CD4-positive, alpha-beta T cell (primary cell): ENCODE data around the gene ARMC8. TPM values are rescaled to one million over a fixed set of nuclear protein-coding genes. Genes with fewer than 3 reads are reported as not detected.
A peak's percentile ranks its signal among the peaks of the same experiment; 100 is the strongest.

Experiments used
- ATAC-seq: fragments of 200-7000 bp; cut with Tn5 transposase; one replicate; pipeline ENCODE4 v1.10.0; 2022; ENCODE audit warnings: mild to moderate bottlenecking; ENCODE audit not compliant: poor library complexity
- CTCF ChIA-PET: fragments of 350-600 bp; sonication (Branson Sonifier 250); formaldehyde crosslinking; loops from one replicate; lab custom pipeline; 2021; ENCODE audit warnings: antibody characterized with exemption, inconsistent platforms; lab: Charles Lee
- POLR2A ChIA-PET: fragments of 350-600 bp; sonication (Branson Sonifier 250); formaldehyde crosslinking; loops from one replicate; lab custom pipeline; 2021; ENCODE audit warnings: antibody characterized with exemption, inconsistent platforms; lab: Charles Lee
- DNase-seq, 14 experiments: peaks; one replicate each; pipeline ENCODE4 v3.0.0-alpha.2; 2013 to 2020; ENCODE audit warnings: mixed read lengths in 2 of 14
- H3K27ac ChIP-seq, 2 donors: one replicate each; pipeline versions ENCODE4 v1.5.1 to v1.7.0; 2013; ENCODE audit warnings: low read length in 2 of 2, low read depth in 1 of 2, mild to moderate bottlenecking in 1 of 2
- H3K27me3 ChIP-seq, 2 experiments: 1 replicate in 1 of 2; 2 replicates in 1 of 2; pipeline versions ENCODE4 v1.6.1 to v1.7.0; 2013; ENCODE audit warnings: low read length in 2 of 2, control low read depth in 1 of 2, mild to moderate bottlenecking in 1 of 2, moderate library complexity in 1 of 2; ENCODE audit not compliant: insufficient read depth in 2 of 2, control insufficient read depth in 1 of 2
- H3K36me3 ChIP-seq: one replicate; pipeline ENCODE4 v1.6.1; 2013; ENCODE audit warnings: low read length, control low read depth; ENCODE audit not compliant: insufficient read depth
- H3K4me1 ChIP-seq: one replicate; pipeline ENCODE4 v1.6.1; 2013; ENCODE audit warnings: low read length, control low read depth; ENCODE audit not compliant: insufficient read depth
- H3K4me3 ChIP-seq: one replicate; pipeline ENCODE4 v1.5.1; 2013; ENCODE audit warnings: mild to moderate bottlenecking, low read length, moderate library complexity
- H3K9me3 ChIP-seq, 2 experiments: 1 replicate in 1 of 2; 2 replicates in 1 of 2; pipeline versions ENCODE4 v1.6.1 to v1.7.0; 2013; ENCODE audit warnings: low read length in 2 of 2, mild to moderate bottlenecking in 2 of 2, control low read depth in 1 of 2, moderate library complexity in 1 of 2; ENCODE audit not compliant: control insufficient read depth in 1 of 2, insufficient read depth in 1 of 2
- H3K27ac Mint-ChIP-seq: one replicate; pipeline ENCODE4 v1.8.0; 2020; ENCODE audit warnings: mixed read lengths
- H3K27me3 Mint-ChIP-seq: one replicate; pipeline ENCODE4 v1.8.0; 2021; ENCODE audit warnings: mixed read lengths
- H3K36me3 Mint-ChIP-seq: one replicate; pipeline ENCODE4 v1.8.0; 2021; ENCODE audit warnings: low read depth, mixed read lengths
- H3K4me1 Mint-ChIP-seq: one replicate; pipeline ENCODE4 v1.8.0; 2021; ENCODE audit warnings: low read depth, mixed read lengths
- H3K4me3 Mint-ChIP-seq: one replicate; pipeline ENCODE4 v1.8.0; 2020; ENCODE audit warnings: mild to moderate bottlenecking, mixed read lengths
- H3K9me3 Mint-ChIP-seq: one replicate; pipeline ENCODE4 v1.8.0; 2020; ENCODE audit warnings: mixed read lengths
- intact Hi-C, 2 experiments: fragments of 100-400 bp; cut with DNase I in 1 of 2; cut with micrococcal nuclease in 1 of 2; formaldehyde crosslinking; loops; one replicate each; pipeline versions ENCODE4 v1.15.1 to v1.9.0; 2023 to 2025; cut with DNase I, micrococcal nuclease
- total RNA-seq, 174 experiments: library from RNA in 2 of 174; stranded (reverse) in 2 of 174; gene quantifications; one replicate each; pipeline ENCODE4 v1.2.3 and lab custom pipeline; 2021 to 2026
- TF ChIP-seq, protein P1 (sequence below): fragments of 200-600 bp; IDR thresholded peaks from one replicate; pipeline ENCODE4 v1.8.0; 2022; ENCODE audit warnings: antibody characterized with exemption, mild to moderate bottlenecking

Gene ARMC8
- total RNA-seq, 2 experiments from 2014 or later: 62.8 to 62.9 TPM

DNA sequence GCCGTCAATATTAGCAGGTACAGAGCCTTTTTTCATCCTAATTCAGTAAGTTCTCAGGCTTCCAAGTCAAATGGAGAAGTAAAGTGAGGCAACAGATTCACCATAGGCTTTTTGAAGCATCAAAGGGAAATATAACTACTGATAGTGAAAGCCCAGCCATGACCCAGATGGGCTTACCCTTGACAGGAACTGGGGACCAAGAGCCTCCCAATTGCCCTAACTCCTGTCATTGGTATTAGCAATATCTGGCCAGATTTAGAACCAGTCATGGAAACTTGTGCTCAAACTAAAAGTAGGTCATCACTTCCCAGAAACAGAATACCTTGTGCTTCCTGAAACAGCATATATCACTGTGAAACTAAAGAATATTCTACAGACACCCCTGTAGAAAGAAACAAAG lies 109.5 kb downstream of the ARMC8 start:
- TF ChIP-seq, protein P1, sequence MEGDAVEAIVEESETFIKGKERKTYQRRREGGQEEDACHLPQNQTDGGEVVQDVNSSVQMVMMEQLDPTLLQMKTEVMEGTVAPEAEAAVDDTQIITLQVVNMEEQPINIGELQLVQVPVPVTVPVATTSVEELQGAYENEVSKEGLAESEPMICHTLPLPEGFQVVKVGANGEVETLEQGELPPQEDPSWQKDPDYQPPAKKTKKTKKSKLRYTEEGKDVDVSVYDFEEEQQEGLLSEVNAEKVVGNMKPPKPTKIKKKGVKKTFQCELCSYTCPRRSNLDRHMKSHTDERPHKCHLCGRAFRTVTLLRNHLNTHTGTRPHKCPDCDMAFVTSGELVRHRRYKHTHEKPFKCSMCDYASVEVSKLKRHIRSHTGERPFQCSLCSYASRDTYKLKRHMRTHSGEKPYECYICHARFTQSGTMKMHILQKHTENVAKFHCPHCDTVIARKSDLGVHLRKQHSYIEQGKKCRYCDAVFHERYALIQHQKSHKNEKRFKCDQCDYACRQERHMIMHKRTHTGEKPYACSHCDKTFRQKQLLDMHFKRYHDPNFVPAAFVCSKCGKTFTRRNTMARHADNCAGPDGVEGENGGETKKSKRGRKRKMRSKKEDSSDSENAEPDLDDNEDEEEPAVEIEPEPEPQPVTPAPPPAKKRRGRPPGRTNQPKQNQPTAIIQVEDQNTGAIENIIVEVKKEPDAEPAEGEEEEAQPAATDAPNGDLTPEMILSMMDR: no peak
- no peak overlapping the region for H3K4me3 Mint-ChIP-seq
- ChIA-PET CTCF (no interaction called here), POLR2A (no interaction called here)
- DNase-seq (no peak), ATAC-seq (no peak)
- H3K9me3 Mint-ChIP-seq: no peaks in the 10 kb centered on the region
- H3K36me3 Mint-ChIP-seq: peaks cover 55% of the 10 kb centered on the region
- H3K27ac Mint-ChIP-seq: peak overlapping the region; percentile 19
- no peaks in the 10 kb centered on the region for H3K9me3 ChIP-seq
- H3K4me3 ChIP-seq: no peak overlapping the region
- H3K4me1 Mint-ChIP-seq: peaks cover 6% of the 10 kb centered on the region
- H3K27me3 Mint-ChIP-seq: no peaks in the 10 kb centered on the region
- H3K27me3 ChIP-seq: no peaks in the 10 kb centered on the region
- H3K4me1 ChIP-seq: peaks cover 6% of the 10 kb centered on the region
- H3K36me3 ChIP-seq: peaks cover 25% of the 10 kb centered on the region
- intact Hi-C loops: no loop called here
- no peak overlapping the region for H3K27ac ChIP-seq

DNA sequence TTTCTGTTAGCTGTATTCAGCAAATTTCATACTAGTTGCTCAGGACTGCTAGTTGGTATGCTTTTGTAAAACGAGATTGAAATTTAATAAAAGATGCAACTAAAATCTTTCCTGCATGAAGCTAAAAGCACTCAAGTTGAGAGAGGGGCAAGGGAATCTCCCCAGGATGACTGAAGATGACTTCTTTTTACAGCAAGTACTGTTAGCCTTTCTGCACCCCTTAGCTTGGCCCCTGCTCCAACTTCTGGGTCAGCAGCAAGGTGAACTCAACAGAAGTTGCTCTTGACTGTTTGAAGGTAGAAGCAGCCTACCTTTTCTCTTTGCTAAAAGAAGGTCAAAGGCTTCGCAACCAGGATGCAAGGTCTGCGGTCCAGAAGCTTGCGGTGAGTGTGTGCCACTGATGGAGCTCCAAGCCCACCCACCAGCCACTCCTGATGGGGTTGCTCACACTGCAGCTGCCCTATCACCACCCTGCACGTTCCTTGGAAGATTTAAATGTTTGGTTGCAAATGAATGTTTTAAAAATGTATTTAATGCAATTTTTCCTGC lies 110.0 kb downstream of the ARMC8 start:
- H3K9me3 ChIP-seq: no peaks in the 10 kb centered on the region
- POLR2A ChIA-PET: no interaction called here
- H3K27me3 ChIP-seq: no peaks in the 10 kb centered on the region
- H3K27ac ChIP-seq: no peak overlapping the region
- no peak overlapping the region for H3K4me3 Mint-ChIP-seq
- DNase-seq (no peak), ATAC-seq (no peak)
- peaks cover 23% of the 10 kb centered on the region for H3K36me3 ChIP-seq
- no peak overlapping the region for H3K4me3 ChIP-seq
- TF ChIP-seq, protein P1: no peak
- H3K27me3 Mint-ChIP-seq: no peaks in the 10 kb centered on the region
- no peaks in the 10 kb centered on the region for H3K9me3 Mint-ChIP-seq
- intact Hi-C loops: no loop called here
- H3K4me1 ChIP-seq: peaks cover 6% of the 10 kb centered on the region
- peaks cover 51% of the 10 kb centered on the region for H3K36me3 Mint-ChIP-seq
- CTCF ChIA-PET: no interaction called here
- H3K27ac Mint-ChIP-seq: peak overlapping the region; percentile 19
- H3K4me1 Mint-ChIP-seq: peaks cover 6% of the 10 kb centered on the region

DNA sequence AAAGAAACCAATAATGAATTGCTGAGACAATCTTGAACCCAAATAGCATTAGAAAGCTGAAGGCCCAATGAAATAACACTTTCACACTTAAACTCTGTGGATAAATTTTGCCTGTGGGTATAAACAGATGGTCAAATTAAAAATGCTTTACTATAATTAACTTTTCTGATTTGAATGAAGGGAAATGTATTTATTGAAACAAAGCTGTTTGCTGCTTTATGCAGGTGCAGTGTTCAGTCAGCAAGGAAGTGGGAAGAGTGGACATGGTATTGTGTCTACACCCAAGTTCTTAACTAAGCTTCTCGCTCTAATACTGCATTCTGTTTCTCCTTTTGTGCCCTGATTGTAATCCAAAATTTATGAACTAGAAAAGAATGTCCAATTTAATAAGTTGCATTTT lies 110.8 kb downstream of the ARMC8 start:
- no peaks in the 10 kb centered on the region for H3K27me3 Mint-ChIP-seq
- DNase-seq (no peak), ATAC-seq (no peak)
- ChIA-PET CTCF (no interaction called here), POLR2A (no interaction called here)
- H3K36me3 ChIP-seq: peaks cover 16% of the 10 kb centered on the region
- intact Hi-C loops: no loop called here
- peaks cover 6% of the 10 kb centered on the region for H3K4me1 Mint-ChIP-seq
- H3K4me3 Mint-ChIP-seq: no peak overlapping the region
- H3K27me3 ChIP-seq: no peaks in the 10 kb centered on the region
- peak overlapping the region; percentile 19 for H3K27ac Mint-ChIP-seq
- no peak overlapping the region for H3K27ac ChIP-seq
- H3K9me3 Mint-ChIP-seq: no peaks in the 10 kb centered on the region
- H3K4me1 ChIP-seq: peaks cover 6% of the 10 kb centered on the region
- H3K9me3 ChIP-seq: no peaks in the 10 kb centered on the region
- H3K4me3 ChIP-seq: no peak overlapping the region
- H3K36me3 Mint-ChIP-seq: peaks cover 44% of the 10 kb centered on the region
- TF ChIP-seq, protein P1: no peak
